Measurements from ENCODE around the gene ELP1.

The ELP1 gene

DNA sequence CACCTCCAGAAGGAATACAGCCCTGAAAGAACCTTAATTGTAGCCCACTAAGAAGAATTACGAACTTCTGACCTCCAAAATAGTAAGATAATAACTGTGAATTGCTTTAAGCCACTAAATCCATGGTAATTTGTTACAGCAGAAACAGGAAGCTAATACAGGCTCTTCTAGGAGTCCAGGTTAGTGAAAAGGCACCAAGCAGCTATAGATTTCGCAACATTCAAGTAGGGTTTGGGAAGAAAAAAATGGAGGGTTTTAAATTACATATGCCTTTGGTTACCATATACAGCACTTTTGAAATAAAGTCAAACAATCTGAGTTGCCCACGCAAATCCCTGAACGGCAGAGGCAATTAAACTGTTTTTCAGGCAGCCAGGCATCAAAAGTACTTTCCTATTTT, 73.6 kb downstream of the ELP1 start:
- no peaks in the 10 kb centered on the region for H3K9me2 ChIP-seq (ENCODE audit: low read depth, low read length)
- H2AFZ ChIP-seq (ENCODE audit: low read length): no peak overlapping the region
- H3K9ac ChIP-seq (ENCODE audit: low read length): no peak overlapping the region
- no peak overlapping the region for H3K27ac ChIP-seq (ENCODE audit: low read depth, low read length, poor library complexity, severe bottlenecking)
- no peaks in the 10 kb centered on the region for H3K36me3 ChIP-seq (ENCODE audit: insufficient read depth, low read length)
- no peak overlapping the region for H3K4me2 ChIP-seq (ENCODE audit: low read length)
- H3K79me2 ChIP-seq (ENCODE audit: insufficient read depth, low read length): no peaks in the 10 kb centered on the region
- H3K4me1 ChIP-seq (ENCODE audit: insufficient read depth, low read length, severe bottlenecking): no peaks in the 10 kb centered on the region
- TF ChIP-seq, protein P1, sequence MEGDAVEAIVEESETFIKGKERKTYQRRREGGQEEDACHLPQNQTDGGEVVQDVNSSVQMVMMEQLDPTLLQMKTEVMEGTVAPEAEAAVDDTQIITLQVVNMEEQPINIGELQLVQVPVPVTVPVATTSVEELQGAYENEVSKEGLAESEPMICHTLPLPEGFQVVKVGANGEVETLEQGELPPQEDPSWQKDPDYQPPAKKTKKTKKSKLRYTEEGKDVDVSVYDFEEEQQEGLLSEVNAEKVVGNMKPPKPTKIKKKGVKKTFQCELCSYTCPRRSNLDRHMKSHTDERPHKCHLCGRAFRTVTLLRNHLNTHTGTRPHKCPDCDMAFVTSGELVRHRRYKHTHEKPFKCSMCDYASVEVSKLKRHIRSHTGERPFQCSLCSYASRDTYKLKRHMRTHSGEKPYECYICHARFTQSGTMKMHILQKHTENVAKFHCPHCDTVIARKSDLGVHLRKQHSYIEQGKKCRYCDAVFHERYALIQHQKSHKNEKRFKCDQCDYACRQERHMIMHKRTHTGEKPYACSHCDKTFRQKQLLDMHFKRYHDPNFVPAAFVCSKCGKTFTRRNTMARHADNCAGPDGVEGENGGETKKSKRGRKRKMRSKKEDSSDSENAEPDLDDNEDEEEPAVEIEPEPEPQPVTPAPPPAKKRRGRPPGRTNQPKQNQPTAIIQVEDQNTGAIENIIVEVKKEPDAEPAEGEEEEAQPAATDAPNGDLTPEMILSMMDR (IDR thresholded peaks at IDR 0.05; ENCODE audit: low read length): no peak
- TF ChIP-seq EZH2 (IDR thresholded peaks at IDR 0.05; ENCODE audit: borderline replicate concordance, low read length): no peak
- H3K4me3 ChIP-seq (ENCODE audit: low read depth, low read length, poor library complexity, severe bottlenecking): no peak overlapping the region
- H3K27me3 ChIP-seq (ENCODE audit: insufficient read depth, low read length): no peaks in the 10 kb centered on the region
- H4K20me1 ChIP-seq (ENCODE audit: insufficient read depth, low read length): no peaks in the 10 kb centered on the region
- no peaks in the 10 kb centered on the region for H3F3A ChIP-seq (ENCODE audit: insufficient read depth, low read length)
- no peaks in the 10 kb centered on the region for H3K9me3 ChIP-seq (ENCODE audit: low read length)

- no peak overlapping the region for H3K4me3 ChIP-seq (ENCODE audit: low read depth, low read length, poor library complexity, severe bottlenecking)
- H3F3A ChIP-seq (ENCODE audit: insufficient read depth, low read length): no peaks in the 10 kb centered on the region
- H2AFZ ChIP-seq (ENCODE audit: low read length): no peak overlapping the region
- H3K4me2 ChIP-seq (ENCODE audit: low read length): no peak overlapping the region
- no peak for TF ChIP-seq EZH2 (IDR thresholded peaks at IDR 0.05; ENCODE audit: borderline replicate concordance, low read length)
- TF ChIP-seq, protein P1 (IDR thresholded peaks at IDR 0.05; ENCODE audit: low read length): no peak
- no peak overlapping the region for H3K9ac ChIP-seq (ENCODE audit: low read length)
- H4K20me1 ChIP-seq (ENCODE audit: insufficient read depth, low read length): no peaks in the 10 kb centered on the region
- H3K4me1 ChIP-seq (ENCODE audit: insufficient read depth, low read length, severe bottlenecking): no peaks in the 10 kb centered on the region
- H3K36me3 ChIP-seq (ENCODE audit: insufficient read depth, low read length): no peaks in the 10 kb centered on the region
- no peaks in the 10 kb centered on the region for H3K9me3 ChIP-seq (ENCODE audit: low read length)
- H3K79me2 ChIP-seq (ENCODE audit: insufficient read depth, low read length): no peaks in the 10 kb centered on the region
- no peaks in the 10 kb centered on the region for H3K27me3 ChIP-seq (ENCODE audit: insufficient read depth, low read length)
- no peak overlapping the region for H3K27ac ChIP-seq (ENCODE audit: low read depth, low read length, poor library complexity, severe bottlenecking)
- no peaks in the 10 kb centered on the region for H3K9me2 ChIP-seq (ENCODE audit: low read depth, low read length)
These were observed 74.3 kb downstream of the ELP1 start for GRCh38 chr9:108859459-108860114.

- Histone ChIP-seq H3K4me1 (ENCODE audit: insufficient read depth, low read length, severe bottlenecking) (no peaks in the 10 kb centered on the region), H2AFZ (ENCODE audit: low read length) (no peak overlapping the region), H3K27me3 (ENCODE audit: insufficient read depth, low read length) (no peaks in the 10 kb centered on the region), H3K9ac (ENCODE audit: low read length) (no peak overlapping the region), H4K20me1 (ENCODE audit: insufficient read depth, low read length) (no peaks in the 10 kb centered on the region), H3K27ac (ENCODE audit: low read depth, low read length, poor library complexity, severe bottlenecking) (no peak overlapping the region), H3K79me2 (ENCODE audit: insufficient read depth, low read length) (no peaks in the 10 kb centered on the region), H3K9me2 (ENCODE audit: low read depth, low read length) (no peaks in the 10 kb centered on the region), H3K36me3 (ENCODE audit: insufficient read depth, low read length) (no peaks in the 10 kb centered on the region), H3K4me2 (ENCODE audit: low read length) (no peak overlapping the region), H3K9me3 (ENCODE audit: low read length) (no peaks in the 10 kb centered on the region), H3F3A (ENCODE audit: insufficient read depth, low read length) (no peaks in the 10 kb centered on the region), H3K4me3 (ENCODE audit: low read depth, low read length, poor library complexity, severe bottlenecking) (no peak overlapping the region)
- no peak for TF ChIP-seq EZH2 (IDR thresholded peaks at IDR 0.05; ENCODE audit: borderline replicate concordance, low read length)
- TF ChIP-seq, protein P1 (IDR thresholded peaks at IDR 0.05; ENCODE audit: low read length): no peak
These were observed 76.4 kb downstream of the ELP1 start for GRCh38 chr9:108857572-108857971.
